GM23248 (cell line): ENCODE data around the gene SMCHD1. TPM values are rescaled to one million over a fixed set of nuclear protein-coding genes. Genes with fewer than 3 reads are reported as not detected.
A peak's percentile ranks its signal among the peaks of the same experiment; 100 is the strongest.
"Not testable (repeated sequence)": the region's sequence is repeated elsewhere in the genome, so short reads cannot be mapped to it uniquely, and the experiment has no call there.

Source experiments
- DNase-seq: peaks from one replicate; pipeline ENCODE4 v3.0.0-alpha.2; 2015
- H2AFZ ChIP-seq: fragments of 200-600 bp; sonication (generic); 2 replicates; pipeline ENCODE4 v1.6.1; 2016; ENCODE audit warnings: antibody characterized with exemption
- H3F3A ChIP-seq: fragments of 200-600 bp; sonication (generic); 2 replicates; pipeline ENCODE4 v1.6.1; 2016; ENCODE audit warnings: mild to moderate bottlenecking, antibody characterized with exemption, mixed run types; ENCODE audit not compliant: insufficient read depth
- H3K27ac ChIP-seq: fragments of 200-600 bp; sonication (generic); 2 replicates; pipeline ENCODE4 v1.5.1; 2016; ENCODE audit warnings: mild to moderate bottlenecking
- H3K27me3 ChIP-seq: fragments of 200-600 bp; sonication (generic); replicated peaks from 2 replicates; pipeline ENCODE4 v1.6.1; 2016; ENCODE audit warnings: mild to moderate bottlenecking; ENCODE audit not compliant: insufficient read depth
- H3K36me3 ChIP-seq: fragments of 200-600 bp; sonication (generic); 2 replicates; pipeline ENCODE4 v1.6.1; 2016; ENCODE audit warnings: low read depth, mild to moderate bottlenecking
- H3K4me1 ChIP-seq: fragments of 200-600 bp; sonication (generic); 2 replicates; pipeline ENCODE4 v1.6.1; 2016; ENCODE audit warnings: mild to moderate bottlenecking; ENCODE audit not compliant: insufficient read depth
- H3K4me2 ChIP-seq: fragments of 200-600 bp; sonication (generic); one replicate; pipeline ENCODE4 v1.6.1; 2016; ENCODE audit warnings: mild to moderate bottlenecking; ENCODE audit not compliant: unreplicated experiment
- H3K4me3 ChIP-seq: fragments of 200-600 bp; sonication (generic); 2 replicates; pipeline ENCODE4 v1.5.1; 2016; ENCODE audit warnings: mild to moderate bottlenecking
- H3K79me2 ChIP-seq: fragments of 200-600 bp; sonication (generic); 2 replicates; pipeline ENCODE4 v1.6.1; 2016; ENCODE audit warnings: mild to moderate bottlenecking; ENCODE audit not compliant: insufficient read depth
- H3K9ac ChIP-seq: fragments of 200-600 bp; sonication (generic); 2 replicates; pipeline ENCODE4 v1.6.1; 2016; ENCODE audit warnings: mild to moderate bottlenecking
- H3K9me2 ChIP-seq: fragments of 200-600 bp; sonication (generic); 2 replicates; pipeline ENCODE4 v1.6.1; 2016; ENCODE audit warnings: mixed run types, mild to moderate bottlenecking, moderate library complexity; ENCODE audit not compliant: insufficient read depth
- H3K9me3 ChIP-seq: fragments of 200-600 bp; sonication (generic); one replicate; pipeline ENCODE4 v1.6.1; 2017; ENCODE audit warnings: low read depth
- H4K20me1 ChIP-seq: fragments of 200-600 bp; sonication (generic); 2 replicates; pipeline ENCODE4 v1.6.0; 2016; ENCODE audit not compliant: insufficient read depth
- EZH2 ChIP-seq: fragments of 200-600 bp; sonication (generic); IDR thresholded peaks from 2 replicates; pipeline ENCODE4 v1.6.1; 2018; ENCODE audit warnings: antibody characterized with exemption, mild to moderate bottlenecking; ENCODE audit not compliant: insufficient read depth, poor library complexity, severe bottlenecking
- EZH2phosphoT487 ChIP-seq: fragments of 200-600 bp; sonication (generic); IDR thresholded peaks from 2 replicates; pipeline ENCODE4 v1.6.1; 2018; ENCODE audit warnings: antibody characterized with exemption, moderate library complexity, mild to moderate bottlenecking, low read depth; ENCODE audit not compliant: insufficient read depth
- WGBS, 2 experiments: methylation state at CpG; one replicate each; pipeline ENCODE4 v1.1.6; 2015 to 2017; ENCODE audit warnings: low lambda C conversion rate in 2 of 2, low coverage in 1 of 2; ENCODE audit errors: missing lambda C conversion rate in 2 of 2; 5-methylcytosine and 5-hydroxymethylcytosine counted together
- in situ Hi-C: fragments of 300-500 bp; cut with MboI; formaldehyde crosslinking; loops from 2 replicates; pipeline ENCODE4 v1.15.0; 2020
- polyA plus RNA-seq: library from polyadenylated mRNA; unstranded; fragments of >200 nt; fragmentation: Nextera tagmentation; extraction: Ambion mirVana; gene quantifications from 2 replicates; pipeline ENCODE4 v1.2.1, GENCODE V29; 2016
- total RNA-seq: library from RNA; depleted of rRNA; stranded (reverse); fragments of >200 nt; shearing (Covaris generic); gene quantifications from 2 replicates; pipeline ENCODE4 v1.2.3, GENCODE V29; 2014

Gene SMCHD1
- total and polyA plus RNA-seq, 2 experiments from 2014 or later = 6.4 to 34.0 TPM

DNA sequence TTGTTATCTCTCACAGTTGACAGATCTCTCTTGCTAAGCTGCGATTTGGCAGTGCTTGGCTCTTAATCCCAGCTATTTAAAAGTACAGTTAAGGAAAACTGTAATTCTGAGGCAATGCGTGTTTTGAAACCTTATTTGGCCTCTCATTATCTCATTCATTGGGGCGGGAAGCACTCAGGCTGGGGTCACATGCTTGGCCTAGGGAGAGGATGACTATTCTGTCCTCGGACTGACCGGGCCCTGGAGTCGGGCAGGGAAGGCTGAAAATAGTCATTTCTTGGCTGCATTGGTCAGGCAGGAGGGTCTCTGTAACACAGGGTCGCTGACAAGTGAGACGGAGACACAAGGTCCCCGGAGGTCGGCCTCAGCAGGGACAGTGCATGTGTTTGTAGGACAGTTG, 171.1 kb downstream of the SMCHD1 start:
- no peak for TF ChIP-seq EZH2phosphoT487
- TF ChIP-seq EZH2 = no peak
- Histone ChIP-seq H3K79me2 (no peaks in the 10 kb centered on the region), H4K20me1 (no peaks in the 10 kb centered on the region), H3K4me3 (no peak overlapping the region), H3K4me2 (no peak overlapping the region), H3K9ac (peak overlapping the region; percentile 10; the same call in 1 of the 2 replicates), H3K9me2 (no peaks in the 10 kb centered on the region), H3K36me3 (no peaks in the 10 kb centered on the region), H3K9me3 (no peaks in the 10 kb centered on the region), H2AFZ (peak overlapping the region; percentile 75), H3F3A (peaks cover 9% of the 10 kb centered on the region; the same call in 1 of the 2 replicates), H3K27me3 (no peaks in the 10 kb centered on the region), H3K27ac (peak overlapping the region; percentile 52), H3K4me1 (peaks cover 11% of the 10 kb centered on the region)
- peak; percentile 69 for DNase-seq
- WGBS, 2 experiments = 9 to 11% methylated on average over 10 of the region's 10 CpGs
- in situ Hi-C loops = no loop called here

DNA sequence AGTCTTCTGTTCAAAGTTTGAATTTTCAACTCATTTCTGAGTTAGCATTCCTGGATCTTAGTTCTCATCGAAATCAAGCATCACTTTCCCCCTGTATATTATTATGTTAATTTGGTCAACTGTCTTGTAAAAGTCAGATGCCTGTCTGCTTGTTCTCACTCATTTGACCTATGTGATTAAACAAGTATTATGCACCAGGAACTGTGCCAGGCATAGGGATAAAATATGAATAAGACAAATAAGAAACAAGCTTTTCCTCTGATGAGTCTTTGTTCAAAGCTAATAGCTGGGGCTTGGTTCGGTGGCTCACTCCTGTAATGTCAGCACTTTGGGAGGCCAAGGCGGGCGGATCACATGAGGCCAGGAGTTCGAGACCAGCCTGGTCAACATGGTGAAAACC, 171.5 kb downstream of the SMCHD1 start:
- Histone ChIP-seq H4K20me1 (no peaks in the 10 kb centered on the region), H3K79me2 (no peaks in the 10 kb centered on the region), H3K4me1 (peaks cover 11% of the 10 kb centered on the region), H3K9me3 (no peaks in the 10 kb centered on the region), H3K27me3 (no peaks in the 10 kb centered on the region), H2AFZ (peak overlapping the region; percentile 75), H3K27ac (peak overlapping the region; percentile 52), H3F3A (peaks cover 9% of the 10 kb centered on the region; the same call in 1 of the 2 replicates), H3K4me3 (no peak overlapping the region), H3K9ac (0 out of 2 replicates have a peak overlapping the region, but pooled peaks have one; percentile 2), H3K9me2 (no peaks in the 10 kb centered on the region), H3K4me2 (no peak overlapping the region), H3K36me3 (no peaks in the 10 kb centered on the region)
- TF ChIP-seq EZH2phosphoT487 (no peak), EZH2 (no peak)
- peak; percentile 43 for DNase-seq
- in situ Hi-C loops = no loop called here
- 64 to 69% methylated on average over 5 of the region's 5 CpGs for WGBS, 2 experiments

DNA sequence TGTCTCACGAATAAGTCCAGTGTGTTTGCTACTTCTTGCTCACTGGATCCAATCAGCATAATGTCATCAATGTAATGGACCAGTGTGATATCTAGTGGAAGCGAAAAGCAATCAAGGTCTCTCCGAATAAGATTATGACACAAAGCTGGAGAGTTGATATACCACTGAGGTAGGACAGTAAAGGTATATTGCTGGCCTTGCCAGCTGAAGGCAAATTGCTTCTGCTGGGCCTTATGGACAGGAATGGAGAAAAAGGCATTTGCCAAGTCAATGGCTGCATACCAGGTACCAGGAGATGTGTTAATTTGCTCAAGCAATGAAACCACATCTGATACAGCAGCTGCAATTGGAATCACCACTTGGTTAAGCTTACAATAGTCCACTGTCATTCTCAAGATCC, 180.6 kb downstream of the SMCHD1 start:
- H3K9me3 ChIP-seq, H4K20me1 ChIP-seq, H3K27ac ChIP-seq, H3K4me2 ChIP-seq, H2AFZ ChIP-seq, H3K79me2 ChIP-seq, H3K9ac ChIP-seq, H3K4me1 ChIP-seq, H3K4me3 ChIP-seq, in situ Hi-C loops, DNase-seq, H3K36me3 ChIP-seq, H3F3A ChIP-seq, H3K9me2 ChIP-seq, H3K27me3 ChIP-seq: not testable (repeated sequence)
- 80 to 84% methylated on average over 3 of the region's 3 CpGs for WGBS, 2 experiments

GRCh38 chr18:2837290-2837689, 181.8 kb downstream of the SMCHD1 start:
- in situ Hi-C loops, H3K27ac ChIP-seq, H3F3A ChIP-seq, H3K79me2 ChIP-seq, H4K20me1 ChIP-seq, H3K4me3 ChIP-seq, H3K9me3 ChIP-seq, H3K9ac ChIP-seq, H3K9me2 ChIP-seq, H3K27me3 ChIP-seq, H2AFZ ChIP-seq, H3K4me2 ChIP-seq, H3K36me3 ChIP-seq, DNase-seq, H3K4me1 ChIP-seq: not testable (repeated sequence)

- 90 to 93% methylated on average over 8 of the region's 8 CpGs for WGBS, 2 experiments
- in situ Hi-C loops = no loop called here
- TF ChIP-seq EZH2phosphoT487 = no peak
Measured at GRCh38 chr18:2839202-2839601, 183.7 kb downstream of the SMCHD1 start.

More at GRCh38 chr18:2839202-2839601, 183.7 kb downstream of the SMCHD1 start:
- H3K4me2 ChIP-seq = no peak overlapping the region
- H3K79me2 ChIP-seq = no peaks in the 10 kb centered on the region
- no peak overlapping the region for H3K4me3 ChIP-seq
- H3K36me3 ChIP-seq = no peaks in the 10 kb centered on the region
- H2AFZ ChIP-seq = no peak overlapping the region
- no peak for DNase-seq
- no peaks in the 10 kb centered on the region for H4K20me1 ChIP-seq
- no peaks in the 10 kb centered on the region for H3K27me3 ChIP-seq
- H3K9me3 ChIP-seq = no peaks in the 10 kb centered on the region
- no peak overlapping the region for H3K9ac ChIP-seq
- no peaks in the 10 kb centered on the region for H3F3A ChIP-seq
- no peaks in the 10 kb centered on the region for H3K4me1 ChIP-seq
- H3K27ac ChIP-seq = no peak overlapping the region
- H3K9me2 ChIP-seq = no peaks in the 10 kb centered on the region
